ENCODE data around the gene UCHL3. TPM values are rescaled to one million over a fixed set of nuclear protein-coding genes. Genes with fewer than 3 reads are reported as not detected.

UCHL3 gene
- total RNA-seq, 1 experiment from 2014 or later, result 50.8 TPM

GRCh38 chr13:75639454-75639853 is 89.9 kb downstream of the UCHL3 start:
- no peak overlapping the region for H3K4me2 ChIP-seq (ENCODE audit: insufficient read depth, insufficient read length, low read length)
- no peak for TF ChIP-seq CTCF (conservative IDR thresholded peaks at IDR 0.05)
- no peaks in the 10 kb centered on the region for H3K9me3 ChIP-seq (ENCODE audit: control insufficient read depth, low read depth, low read length)
- H2BK15ac ChIP-seq (ENCODE audit: low read depth, low read length), result no peak overlapping the region
- no peak overlapping the region for H4K5ac ChIP-seq (ENCODE audit: insufficient read length, low read depth, low read length)
- H2AK5ac ChIP-seq (ENCODE audit: insufficient read length, low read length), result no peak overlapping the region
- H3K4ac ChIP-seq (ENCODE audit: low read depth, low read length), result no peak overlapping the region
- no peak overlapping the region for H3K9ac ChIP-seq (ENCODE audit: extremely low read depth, insufficient read length, low read length)
- no CpG with 5 or more reads among the region's 2 CpGs for WGBS (ENCODE audit: extremely low coverage, insufficient read length, low lambda C conversion rate)
- H3T11ph ChIP-seq (ENCODE audit: low read length), result no peak overlapping the region
- H3K23ac ChIP-seq (ENCODE audit: insufficient read length, low read depth, low read length), result no peak overlapping the region
- no peak overlapping the region for H4K8ac ChIP-seq (replicated peaks; ENCODE audit: insufficient read length, low read depth, low read length)
- no peaks in the 10 kb centered on the region for H3K9me3 Mint-ChIP-seq
- H3K56ac ChIP-seq (ENCODE audit: insufficient read length, low read depth, low read length), result no peak overlapping the region
- H3K27me3 ChIP-seq (ENCODE audit: insufficient read depth, low read length), result no peaks in the 10 kb centered on the region; the same call in 1 of the 2 replicates
- H3K23me2 ChIP-seq (ENCODE audit: insufficient read length, low read depth, low read length, poor library complexity, severe bottlenecking), result peaks cover 12% of the 10 kb centered on the region
- peaks cover 31 to 38% of the 10 kb centered on the region in 2 experiments for H3K4me1 Mint-ChIP-seq
- no peak for DNase-seq
- no peak overlapping the region for H3K4me3 Mint-ChIP-seq
- H3K18ac ChIP-seq (ENCODE audit: insufficient read length, low read depth, low read length), result no peak overlapping the region
- H2BK12ac ChIP-seq (ENCODE audit: insufficient read length, low read depth, low read length), result no peak overlapping the region
- H2BK20ac ChIP-seq (ENCODE audit: low read depth, low read length, poor library complexity, severe bottlenecking), result no peak overlapping the region
- peaks cover 13% of the 10 kb centered on the region; the same call in 1 of the 2 replicates for H3K4me1 ChIP-seq (ENCODE audit: insufficient read depth, low read length)
- no peak overlapping the region for H3K27ac ChIP-seq (ENCODE audit: insufficient read length, low read depth, low read length)
- H3K36me3 Mint-ChIP-seq (ENCODE audit: insufficient read depth in 1 of 3, low read depth in 3 of 3), result peaks cover 0 to 3% (median 0%) of the 10 kb centered on the region in 3 experiments; a peak in 1 of 7 replicates
- no peak overlapping the region for H2AFZ ChIP-seq (ENCODE audit: low read length)
- H4K91ac ChIP-seq (ENCODE audit: insufficient read length, low read depth, low read length), result no peak overlapping the region
- H3K79me1 ChIP-seq (ENCODE audit: insufficient read depth, low read depth, low read length, poor library complexity, severe bottlenecking), result no peaks in the 10 kb centered on the region
- H4K20me1 ChIP-seq (ENCODE audit: control insufficient read depth, insufficient read depth, insufficient read length), result no peaks in the 10 kb centered on the region
- H2BK5ac ChIP-seq (ENCODE audit: insufficient read length, low read length), result no peak overlapping the region
- H3K79me2 ChIP-seq (ENCODE audit: insufficient read depth, low read length), result peaks cover 2% of the 10 kb centered on the region; the same call in 1 of the 2 replicates
- peaks cover 26% of the 10 kb centered on the region for H3K27me3 Mint-ChIP-seq (ENCODE audit: low read depth)
- no peak overlapping the region for H3K27ac Mint-ChIP-seq
- no peak overlapping the region for H2BK120ac ChIP-seq (ENCODE audit: low read depth, low read length, poor library complexity, severe bottlenecking)
- H3K14ac ChIP-seq (ENCODE audit: insufficient read depth, low read length), result no peak overlapping the region

All from H9 (cell line).